ENCODE measurements around the gene MECP2. TPM values are rescaled to one million over a fixed set of nuclear protein-coding genes. Genes with fewer than 3 reads are reported as not detected.
"Not testable (repeated sequence)": the region's sequence is repeated elsewhere in the genome, so short reads cannot be mapped to it uniquely, and the experiment has no call there.

MECP2 gene
- total and polyA plus RNA-seq, 2 donors (not counting 1 experiment from before 2014, with no cell fraction given): 20.0 to 122 TPM

GRCh38 chrX:153981231-153981630, 116.3 kb downstream of the MECP2 start:
- WGBS (ENCODE audit: insufficient coverage): 80% methylated on average over 1 of the region's 7 CpGs
- Mint-ChIP-seq H3K4me3 (peak overlapping the region; percentile 83), H3K9me3 (ENCODE audit: insufficient read depth) (no peaks in the 10 kb centered on the region), H3K27me3 (no peaks in the 10 kb centered on the region), H3K4me1 (peaks cover 50% of the 10 kb centered on the region), H3K27ac (peak overlapping the region; percentile 97)
- Histone ChIP-seq H3K4me2 (replicated peaks; ENCODE audit: low read depth, low read length, poor library complexity, severe bottlenecking) (peak overlapping the region; percentile 65), H3K4me3 (ENCODE audit: control extremely low read depth in 1 of 5, extremely low read depth in 1 of 5, insufficient read depth in 1 of 5, low read depth in 2 of 5, low read length in 4 of 5) (peak overlapping the region in 2 of 5 experiments; percentile 9 to 24), H3K9me3 (ENCODE audit: control extremely low read depth in 1 of 3, control insufficient read depth in 2 of 3, insufficient read depth in 1 of 3, low read length in 2 of 3) (peaks cover 0 to 4% (median 0%) of the 10 kb centered on the region in 3 donors), H3K36me3 (replicated peaks in 1 of 2; ENCODE audit: control extremely low read depth in 1 of 2, control insufficient read depth in 1 of 2, extremely low read depth in 1 of 2, insufficient read depth in 2 of 2, low read length in 1 of 2) (no peaks in the 10 kb centered on the region), H3K9ac (ENCODE audit: low read length) (peak overlapping the region; percentile 43), H3K27ac (ENCODE audit: low read length in 2 of 2) (peak overlapping the region; percentile 69 to 78), H4K20me1 (ENCODE audit: control insufficient read depth, insufficient read depth, low read length, poor library complexity, severe bottlenecking) (no peaks in the 10 kb centered on the region), H2AFZ (ENCODE audit: insufficient read depth, low read depth, low read length, poor library complexity, severe bottlenecking) (peak overlapping the region; percentile 59), H3K4me1 (ENCODE audit: control insufficient read depth in 2 of 2, insufficient read depth in 2 of 2, low read length in 2 of 2) (peaks cover 46 to 63% of the 10 kb centered on the region in 2 donors), H3K79me2 (ENCODE audit: control insufficient read depth, insufficient read depth, low read length) (no peaks in the 10 kb centered on the region), H3K27me3 (replicated peaks in 1 of 4; ENCODE audit: control extremely low read depth in 1 of 4, control insufficient read depth in 3 of 4, insufficient read depth in 4 of 4, low read length in 3 of 4) (no peaks in the 10 kb centered on the region)
- POLR2A ChIA-PET: interaction anchor here (0.8 to 1.8 kb wide), 3 partner anchors 13 to 28 kb away, joined by 3 to 8 read pairs (median 4); no protein-coding TSS in a partner anchor
- CTCF ChIA-PET: interaction anchor here (1.5 to 3.0 kb wide), 3 partner anchors 12 to 32 kb away, joined by 6 to 21 read pairs (median 7); no protein-coding TSS in a partner anchor
- no peak for TF ChIP-seq EZH2 (IDR thresholded peaks at IDR 0.05; ENCODE audit: borderline replicate concordance, insufficient read depth, low read depth, low read length, poor library complexity, severe bottlenecking)
- TF ChIP-seq CTCF (IDR thresholded peaks at IDR 0.05): no peak
- no peak for ATAC-seq (ENCODE audit: low read depth)
- no peak for DNase-seq
- intact Hi-C loops (cut with micrococcal nuclease): no loop called here

DNA sequence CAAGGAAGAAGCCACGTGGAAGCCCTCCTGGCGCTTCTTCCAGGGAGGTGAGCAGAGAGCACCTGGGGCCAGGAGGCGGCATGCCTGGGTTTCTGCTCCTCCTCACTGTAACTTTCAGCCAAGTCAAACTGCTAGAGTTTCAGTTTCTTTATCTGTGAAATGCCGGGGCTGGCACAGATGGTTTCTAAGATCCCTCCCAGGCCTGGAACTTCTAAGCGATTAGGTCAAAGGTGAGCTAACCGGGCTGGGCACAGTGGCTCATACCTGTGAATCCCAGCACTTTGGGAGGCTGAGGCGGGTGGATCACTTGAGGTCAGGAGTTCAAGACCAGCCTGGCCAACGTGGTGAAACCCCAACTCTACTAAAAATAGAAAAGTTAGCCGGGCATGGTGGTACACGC, 117.1 kb downstream of the MECP2 start:
- Mint-ChIP-seq H3K4me3 (peak overlapping the region; percentile 65), H3K27ac (peak overlapping the region; percentile 97), H3K4me1 (peaks cover 50% of the 10 kb centered on the region)
- H3K4me2 ChIP-seq (replicated peaks; ENCODE audit: low read depth, low read length, poor library complexity, severe bottlenecking): peak overlapping the region; percentile 65
- H3K27ac ChIP-seq (ENCODE audit: low read length in 2 of 2): peak overlapping the region; percentile 69 to 78
- H3K4me1 ChIP-seq (ENCODE audit: control insufficient read depth in 2 of 2, insufficient read depth in 2 of 2, low read length in 2 of 2): peaks cover 45 to 55% of the 10 kb centered on the region in 2 donors
- H3K27me3 Mint-ChIP-seq; H3K27me3 ChIP-seq (replicated peaks in 1 of 4; ENCODE audit: control extremely low read depth in 1 of 4, control insufficient read depth in 3 of 4, insufficient read depth in 4 of 4, low read length in 3 of 4); H4K20me1 ChIP-seq (ENCODE audit: control insufficient read depth, insufficient read depth, low read length, poor library complexity, severe bottlenecking); intact Hi-C loops (cut with micrococcal nuclease); H3K9me3 Mint-ChIP-seq (ENCODE audit: insufficient read depth); H3K9me3 ChIP-seq (ENCODE audit: control extremely low read depth in 1 of 3, control insufficient read depth in 2 of 3, insufficient read depth in 1 of 3, low read length in 2 of 3); H3K79me2 ChIP-seq (ENCODE audit: control insufficient read depth, insufficient read depth, low read length); H3K36me3 ChIP-seq (replicated peaks in 1 of 2; ENCODE audit: control extremely low read depth in 1 of 2, control insufficient read depth in 1 of 2, extremely low read depth in 1 of 2, insufficient read depth in 2 of 2, low read length in 1 of 2); H3K9ac ChIP-seq (ENCODE audit: low read length): not testable (repeated sequence)
- ChIA-PET POLR2A (interaction anchor here (1.1 to 1.7 kb wide), 2 partner anchors 12 to 39 kb away, joined by 4 read pairs; partner anchors contain the start of gene IRAK1), CTCF (interaction anchor here (0.7 to 3.0 kb wide), 4 partner anchors 11 to 50 kb away, joined by 3 to 21 read pairs (median 6); no protein-coding TSS in a partner anchor)
- DNase-seq: peak; percentile 42
- 20% methylated on average over 5 of the region's 10 CpGs for WGBS (ENCODE audit: insufficient coverage)
- peak overlapping the region; percentile 33 for H2AFZ ChIP-seq (ENCODE audit: insufficient read depth, low read depth, low read length, poor library complexity, severe bottlenecking)
- peak overlapping the region in 1 of 5 experiments; percentile 21 for H3K4me3 ChIP-seq (ENCODE audit: control extremely low read depth in 1 of 5, extremely low read depth in 1 of 5, insufficient read depth in 1 of 5, low read depth in 2 of 5, low read length in 4 of 5)
- peak; percentile 56 for ATAC-seq (ENCODE audit: low read depth)

Data from B cell (primary cell).